ENCODE measurements around the gene PPFIBP2.

DNA sequence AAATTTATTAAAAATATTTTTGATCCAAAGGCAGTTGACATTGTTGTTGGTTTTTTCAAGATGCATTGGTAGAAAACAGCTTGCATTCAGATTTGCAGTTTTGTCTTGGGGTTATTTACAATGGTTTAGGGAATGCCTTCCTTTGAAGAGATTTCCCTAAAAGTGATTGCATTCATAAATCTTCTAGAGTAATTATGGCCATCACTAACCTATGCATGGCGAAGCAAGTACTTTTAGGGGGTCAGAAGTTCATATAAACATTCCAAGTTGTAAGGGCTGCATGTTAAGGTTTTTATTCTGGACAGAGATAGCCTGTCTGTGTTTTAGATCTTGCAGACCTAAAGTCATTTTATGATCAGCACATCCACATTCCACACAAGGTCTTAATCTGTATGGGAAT is 53.5 kb downstream of the PPFIBP2 start:
- TF ChIP-seq SUZ12 (IDR thresholded peaks at IDR 0.05; ENCODE audit: extremely low read depth, insufficient read depth, insufficient read length) = no peak
- no peak for TF ChIP-seq YY1 (IDR thresholded peaks at IDR 0.05; ENCODE audit: insufficient read depth, insufficient read length)
- TF ChIP-seq ZNF274 (IDR thresholded peaks at IDR 0.05; ENCODE audit: low read depth, low read length) = no peak

Data from NT2/D1 (cell line).